ENCODE measurements around the gene CMTM3. TPM values are rescaled to one million over a fixed set of nuclear protein-coding genes. Genes with fewer than 3 reads are reported as not detected.

Gene CMTM3
- polyA plus RNA-seq, 1 experiment: 35.5 TPM

DNA sequence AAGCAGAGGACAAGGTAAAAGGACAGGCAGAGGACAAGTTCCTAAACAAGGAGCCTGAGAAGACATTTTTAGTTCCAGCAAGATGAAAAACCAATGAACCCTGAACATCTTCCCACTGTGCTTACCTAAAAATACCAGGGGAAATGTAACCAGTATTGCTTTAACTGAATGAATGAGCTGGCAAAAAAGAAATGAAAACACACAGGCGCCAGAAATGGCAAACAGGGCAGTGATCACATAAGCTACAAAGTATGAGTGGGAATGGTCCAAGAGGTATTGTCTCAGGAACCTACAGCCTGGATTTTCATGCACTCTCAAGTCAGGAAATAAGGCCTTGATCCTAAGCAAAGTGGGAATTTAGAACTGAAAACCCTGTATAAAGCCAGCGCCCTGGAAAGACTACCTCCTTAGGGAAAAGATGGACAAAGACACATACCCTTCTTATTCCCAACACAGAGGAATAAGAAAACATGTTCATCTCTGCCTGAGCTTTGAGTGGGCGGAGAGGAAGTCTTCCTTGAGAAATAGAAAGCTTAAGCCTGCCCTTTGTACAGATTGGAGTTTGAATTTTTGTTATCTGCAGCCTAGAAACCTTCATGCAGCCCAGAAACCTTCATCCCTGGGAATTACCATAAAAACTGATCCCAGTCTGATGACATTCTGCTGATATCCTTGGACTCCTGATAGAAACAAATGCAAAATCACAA is 23.1 kb upstream of the CMTM3 start:
- POLR2A ChIA-PET: no interaction called here
- TF ChIP-seq, protein P1, sequence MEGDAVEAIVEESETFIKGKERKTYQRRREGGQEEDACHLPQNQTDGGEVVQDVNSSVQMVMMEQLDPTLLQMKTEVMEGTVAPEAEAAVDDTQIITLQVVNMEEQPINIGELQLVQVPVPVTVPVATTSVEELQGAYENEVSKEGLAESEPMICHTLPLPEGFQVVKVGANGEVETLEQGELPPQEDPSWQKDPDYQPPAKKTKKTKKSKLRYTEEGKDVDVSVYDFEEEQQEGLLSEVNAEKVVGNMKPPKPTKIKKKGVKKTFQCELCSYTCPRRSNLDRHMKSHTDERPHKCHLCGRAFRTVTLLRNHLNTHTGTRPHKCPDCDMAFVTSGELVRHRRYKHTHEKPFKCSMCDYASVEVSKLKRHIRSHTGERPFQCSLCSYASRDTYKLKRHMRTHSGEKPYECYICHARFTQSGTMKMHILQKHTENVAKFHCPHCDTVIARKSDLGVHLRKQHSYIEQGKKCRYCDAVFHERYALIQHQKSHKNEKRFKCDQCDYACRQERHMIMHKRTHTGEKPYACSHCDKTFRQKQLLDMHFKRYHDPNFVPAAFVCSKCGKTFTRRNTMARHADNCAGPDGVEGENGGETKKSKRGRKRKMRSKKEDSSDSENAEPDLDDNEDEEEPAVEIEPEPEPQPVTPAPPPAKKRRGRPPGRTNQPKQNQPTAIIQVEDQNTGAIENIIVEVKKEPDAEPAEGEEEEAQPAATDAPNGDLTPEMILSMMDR (IDR thresholded peaks at IDR 0.05; ENCODE audit: insufficient read depth, low read depth, low read length): no peak
- Histone ChIP-seq H3K27me3 (ENCODE audit: control insufficient read depth, insufficient read depth, low read length) (peaks cover 13% of the 10 kb centered on the region), H3K36me3 (ENCODE audit: control insufficient read depth, insufficient read depth, low read length) (no peaks in the 10 kb centered on the region), H3K4me3 (ENCODE audit: low read depth, low read length) (no peak overlapping the region)
- CTCF ChIA-PET: interaction anchor here (0.6 to 1.7 kb wide), 6 partner anchors 12 to 287 kb away, joined by 3 to 5 read pairs (median 4); partner anchors contain the start of gene NAE1
- DNase-seq (ENCODE audit: low read depth): no peak

- DNase-seq (ENCODE audit: low read depth): no peak
- ChIA-PET POLR2A (no interaction called here), CTCF (interaction anchor here (0.9 to 1.3 kb wide), 4 partner anchors 11 to 109 kb away, joined by 3 to 4 read pairs (median 3); no protein-coding TSS in a partner anchor)
- H3K4me3 ChIP-seq (ENCODE audit: low read depth, low read length): no peak overlapping the region
- peaks cover 3% of the 10 kb centered on the region; the same call in 1 of the 2 replicates for H3K27me3 ChIP-seq (ENCODE audit: control insufficient read depth, insufficient read depth, low read length)
- H3K36me3 ChIP-seq (ENCODE audit: control insufficient read depth, insufficient read depth, low read length): no peaks in the 10 kb centered on the region
- TF ChIP-seq, protein P1 (IDR thresholded peaks at IDR 0.05; ENCODE audit: insufficient read depth, low read depth, low read length): no peak
Measured at GRCh38 chr16:66585481-66586239, 18.8 kb upstream of the CMTM3 start.

DNA sequence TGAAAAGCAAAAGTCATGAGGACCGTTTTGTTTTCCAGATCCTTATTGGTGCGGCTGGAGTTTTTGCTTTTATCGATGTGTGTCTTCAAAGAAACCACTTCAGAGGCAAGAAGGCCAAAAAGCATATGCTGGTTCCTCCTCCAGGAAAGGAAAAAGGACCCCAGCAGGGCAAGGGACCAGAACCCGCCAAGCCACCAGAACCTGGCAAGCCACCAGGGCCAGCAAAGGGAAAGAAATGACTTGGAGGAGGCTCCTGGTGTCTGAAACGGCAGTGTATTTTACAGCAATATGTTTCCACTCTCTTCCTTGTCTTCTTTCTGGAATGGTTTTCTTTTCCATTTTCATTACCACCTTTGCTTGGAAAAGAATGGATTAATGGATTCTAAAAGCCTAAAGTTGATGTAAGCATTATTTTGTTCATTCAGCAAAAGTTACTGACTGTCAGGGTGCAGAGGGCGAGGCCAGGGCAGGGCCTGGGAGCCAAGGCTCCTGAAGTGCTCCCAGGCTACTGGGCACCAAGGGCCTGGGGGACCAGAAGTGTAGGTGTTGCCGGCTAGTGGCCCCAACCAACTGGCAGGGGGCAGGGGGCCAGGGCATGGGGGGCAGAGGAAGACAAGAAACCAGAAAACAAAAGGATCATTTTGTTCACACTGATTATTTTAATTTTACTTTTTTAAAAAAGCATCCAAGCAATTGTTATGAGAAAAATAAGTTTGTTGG is 16.5 kb upstream of the CMTM3 start:
- no peak for DNase-seq (ENCODE audit: low read depth)
- CTCF ChIA-PET: interaction anchor here (0.6 to 1.8 kb wide), 2 partner anchors 13 to 111 kb away, joined by 5 to 7 read pairs; no protein-coding TSS in a partner anchor
- TF ChIP-seq, protein P1 (IDR thresholded peaks at IDR 0.05; ENCODE audit: insufficient read depth, low read depth, low read length): no peak
- POLR2A ChIA-PET: no interaction called here
- H3K27me3 ChIP-seq (ENCODE audit: control insufficient read depth, insufficient read depth, low read length): peaks cover 5% of the 10 kb centered on the region; the same call in 1 of the 2 replicates
- H3K4me3 ChIP-seq (ENCODE audit: low read depth, low read length): no peak overlapping the region
- H3K36me3 ChIP-seq (ENCODE audit: control insufficient read depth, insufficient read depth, low read length): no peaks in the 10 kb centered on the region

GRCh38 chr16:66588981-66589713 is 15.4 kb upstream of the CMTM3 start:
- Histone ChIP-seq H3K36me3 (ENCODE audit: control insufficient read depth, insufficient read depth, low read length) (no peaks in the 10 kb centered on the region), H3K4me3 (ENCODE audit: low read depth, low read length) (no peak overlapping the region), H3K27me3 (ENCODE audit: control insufficient read depth, insufficient read depth, low read length) (peaks cover 5% of the 10 kb centered on the region)
- POLR2A ChIA-PET: no interaction called here
- CTCF ChIA-PET: interaction anchor here (0.6 to 1.8 kb wide), 10 partner anchors 10 to 234 kb away, joined by 3 to 7 read pairs (median 3); partner anchors contain the start of gene CMTM2
- TF ChIP-seq, protein P1 (IDR thresholded peaks at IDR 0.05; ENCODE audit: insufficient read depth, low read depth, low read length): peak; percentile 80
- DNase-seq (ENCODE audit: low read depth): no peak
